ENCODE measurements around the gene SLC13A3.

The SLC13A3 gene

DNA sequence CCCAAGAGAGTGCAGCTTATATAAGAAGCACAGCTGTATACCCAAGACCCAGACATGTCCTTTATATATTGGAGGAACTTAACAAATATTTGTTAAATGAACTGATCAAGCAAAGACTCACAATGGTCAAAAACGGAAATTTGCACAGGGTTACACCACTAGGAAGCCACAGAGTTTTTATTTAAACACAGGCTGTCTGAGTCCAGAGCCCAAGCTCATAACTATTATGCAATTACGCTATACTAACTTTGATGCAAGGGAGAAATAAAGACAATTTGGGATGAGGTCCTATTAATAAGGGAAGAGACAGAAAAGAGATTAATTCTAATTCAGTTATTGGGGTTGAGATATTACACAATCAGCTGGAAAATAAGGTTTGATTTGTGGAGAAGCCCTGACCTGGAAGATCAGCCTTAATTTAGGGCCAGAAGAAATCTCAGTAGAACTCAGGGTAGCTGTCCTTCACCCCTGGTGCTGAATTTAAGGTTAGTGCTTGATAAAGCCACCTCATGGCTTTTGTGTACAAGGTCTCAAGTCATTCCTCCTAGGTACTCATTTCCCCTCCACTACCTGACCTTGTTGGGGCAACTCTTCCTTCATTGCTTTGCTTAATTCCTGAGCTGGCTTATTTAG, 127.4 kb downstream of the SLC13A3 start:
- no peak for DNase-seq (ENCODE audit: low read depth)

- no peak for DNase-seq (ENCODE audit: low read depth)
Measured at GRCh38 chr20:46523108-46523507, 128.2 kb downstream of the SLC13A3 start.

DNA sequence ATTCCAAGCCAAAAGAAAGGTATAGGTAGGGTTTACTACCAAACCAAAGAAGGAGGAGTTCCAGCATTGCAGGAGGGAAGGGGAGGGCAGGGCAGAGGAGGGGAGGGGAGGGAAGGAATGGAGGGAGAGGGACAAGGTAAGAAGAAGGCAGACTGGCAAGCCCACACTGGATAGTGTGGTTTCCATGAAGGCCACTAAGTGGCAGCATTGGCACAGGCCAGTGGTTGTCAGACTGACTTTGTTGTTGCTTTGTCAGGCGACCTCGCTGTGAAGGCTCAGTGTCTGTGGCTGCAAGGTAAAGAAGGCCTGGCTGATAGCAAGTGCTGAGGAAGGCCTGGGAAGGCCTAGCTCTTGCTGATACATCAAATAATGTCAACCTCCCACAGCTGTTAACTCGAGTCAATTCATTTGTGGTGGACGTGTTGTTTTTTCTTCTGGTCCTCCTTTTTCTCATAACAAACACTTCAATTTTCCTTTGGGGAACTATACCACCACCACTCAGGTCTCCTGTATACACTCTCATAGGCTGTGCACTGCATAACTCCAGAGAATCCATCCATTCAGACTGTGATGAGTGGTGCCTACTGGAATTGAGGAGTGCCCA, 130.2 kb downstream of the SLC13A3 start:
- DNase-seq (ENCODE audit: low read depth), result peak; percentile 41

DNA sequence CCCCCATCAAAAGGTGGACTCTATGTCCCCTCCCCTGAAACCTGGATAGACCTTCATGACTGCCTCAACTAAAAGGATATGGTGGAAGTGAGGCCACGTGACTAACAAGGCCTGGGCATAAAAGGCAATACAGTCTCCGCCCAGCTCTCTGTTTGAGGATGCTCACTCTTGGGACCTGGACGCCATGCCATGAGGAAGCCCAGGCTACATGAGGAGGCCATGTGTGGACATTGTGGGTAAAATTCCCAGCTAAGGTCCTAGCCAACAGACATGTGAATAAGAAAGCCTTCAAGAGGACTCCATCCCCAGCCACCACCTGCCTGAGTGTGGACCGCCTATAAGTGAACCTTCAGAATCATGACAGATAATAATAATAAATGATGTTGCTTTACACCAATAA, 130.7 kb downstream of the SLC13A3 start:
- DNase-seq (ENCODE audit: low read depth), result no peak

- no peak for DNase-seq (ENCODE audit: low read depth)
Measured at GRCh38 chr20:46519471-46520068, 131.7 kb downstream of the SLC13A3 start.

GRCh38 chr20:46512943-46513844, 138.1 kb downstream of the SLC13A3 start, which contains the start of gene ZNF334:
Gene ZNF334 (minus strand): TSS chr20:46513559. CDS start chr20:46512102, 1,457 bp downstream.
- DNase-seq (ENCODE audit: low read depth), result peak; percentile 32

DNA sequence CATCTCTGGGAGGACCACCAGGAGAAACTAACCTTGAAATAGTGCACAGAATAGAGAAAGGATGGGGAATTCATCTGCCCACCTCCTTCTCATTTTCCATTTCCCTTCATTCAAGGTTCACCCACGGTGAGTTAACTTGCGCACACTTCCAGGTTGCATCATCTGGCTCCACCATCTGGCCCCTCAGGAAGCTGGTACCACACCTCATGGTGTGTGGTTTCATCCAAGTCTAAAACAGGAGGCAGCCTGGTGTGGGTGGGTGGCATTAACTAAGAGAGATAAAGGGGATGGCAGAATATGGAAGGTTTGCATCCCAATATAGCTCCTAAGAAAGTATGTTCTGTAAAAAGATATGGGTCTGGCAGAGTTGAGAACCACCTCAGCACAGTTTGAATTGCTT, 141.7 kb downstream of the SLC13A3 start:
- no peak for DNase-seq (ENCODE audit: low read depth)
